Ovary (tissue), 9 donors: ENCODE measurements around the gene OPCML. TPM values are rescaled to one million over a fixed set of nuclear protein-coding genes. Genes with fewer than 3 reads are reported as not detected.

Source experiments
- DNase-seq, 5 donors: peaks; one replicate each; pipeline ENCODE4 v3.0.0-alpha.2; 2019 to 2020
- H3K27ac ChIP-seq, 2 donors: fragments of 200-600 bp; one replicate each; pipeline versions ENCODE4 v1.5.1 to v1.8.0; 2019 to 2022
- H3K27me3 ChIP-seq: fragments of 200-600 bp; one replicate; pipeline ENCODE4 v1.8.0; 2022
- H3K36me3 ChIP-seq: fragments of 200-600 bp; sonication (generic); one replicate; pipeline ENCODE4 v1.5.1; 2019
- H3K4me1 ChIP-seq: one replicate; pipeline ENCODE4 v1.8.1; 2013; ENCODE audit warnings: mild to moderate bottlenecking, moderate library complexity; ENCODE audit not compliant: insufficient read depth
- H3K4me3 ChIP-seq: fragments of 200-600 bp; sonication (generic); one replicate; pipeline ENCODE4 v1.5.1; 2017
- H3K9me3 ChIP-seq, 2 donors: fragments of 200-600 bp in 1 of 2; sonication (generic) in 1 of 2; one replicate each; pipeline versions ENCODE4 v1.5.1 to v1.8.1; 2013 to 2019; ENCODE audit warnings: mild to moderate bottlenecking in 1 of 2, moderate library complexity in 1 of 2
- CTCF ChIP-seq, 3 donors: fragments of 450-650 bp in 2 of 3; fragments of 200-600 bp in 1 of 3; IDR thresholded peaks; one replicate each; pipeline versions ENCODE4 v1.5.1 to v1.8.0; 2016 to 2022; ENCODE audit warnings: antibody characterized with exemption in 3 of 3, mild to moderate bottlenecking in 1 of 3
- EP300 ChIP-seq: sonication (generic); formaldehyde crosslinking; IDR thresholded peaks from one replicate; pipeline ENCODE4 v1.6.1; 2017; ENCODE audit warnings: antibody characterized with exemption
- POLR2A ChIP-seq: fragments of 450-650 bp; IDR thresholded peaks from one replicate; pipeline ENCODE4 v1.6.1; 2017; ENCODE audit warnings: antibody characterized with exemption, mild to moderate bottlenecking, moderate library complexity
- WGBS, 3 donors: extraction: QIAGEN DNeasy Blood & Tissue Kit in 1 of 3; methylation state at CpG; one replicate each; pipeline versions ENCODE4 v1.1.5 to v1.1.7; 2013 to 2017; 5-methylcytosine and 5-hydroxymethylcytosine counted together
- intact Hi-C, 4 donors: fragments of 100-400 bp; cut with DNase I; formaldehyde crosslinking; loops; one replicate each; pipeline versions ENCODE4 v1.11.0 to v1.15.1; 2022 to 2023
- polyA plus RNA-seq, 2 donors: library from polyadenylated mRNA; stranded (reverse); fragments of 200-250 nt in 1 of 2; fragments of 350-450 nt in 1 of 2; fragmentation: Illumina TruSeq in 1 of 2; extraction: RNeasy Lipid Tissue Mini Kit (QIAGEN cat#74804) in 1 of 2; gene quantifications; one replicate each; pipeline ENCODE4 v1.2.3, GENCODE V29; 2013 to 2014
- total RNA-seq, 7 donors: library from RNA; depleted of rRNA in 2 of 7; stranded (reverse); fragments of >200 nt in 2 of 7; fragmentation: NEBNext Ultra II Directional in 3 of 7; extraction: Animal tissue kit (Norgen Biotek cat#: 25700) in 3 of 7; gene quantifications; one replicate each; pipeline versions ENCODE4 v1.1.0 to v1.2.4, GENCODE V29; 2016 to 2023
- donor health status: DM: no; HTN: no; CAD: no; lungs with moderate emphysema.
- donor health status: DM: no; HTN: no; CAD: no.
- donor health status: Bipolar disorder and iron deficiency.
- donor health status: DM: yes; HTN: yes; CAD: no.
- donor health status: DM: no; HTN: no; CAD: no.
- donor health status: DM: yes; HTN: yes; CAD: no.

Gene OPCML
- total and polyA plus RNA-seq, 9 donors: under 0.01 to 2.8 (median 0.32) TPM; not detected in 2

GRCh38 chr11:132463295-132464002, 1068.9 kb downstream of the OPCML start:
- DNase-seq: no peak
- TF ChIP-seq POLR2A (no peak), EP300 (no peak), CTCF (IDR thresholded peaks at IDR 0.05) (no peak)
- WGBS, 3 donors: 75 to 80% (median 79%) methylated on average over 3 of the region's 3 CpGs
- Histone ChIP-seq H3K27ac (no peak overlapping the region), H3K4me1 (no peaks in the 10 kb centered on the region), H3K9me3 (no peaks in the 10 kb centered on the region), H3K36me3 (no peaks in the 10 kb centered on the region), H3K4me3 (no peak overlapping the region), H3K27me3 (no peaks in the 10 kb centered on the region)
- intact Hi-C loops: no loop called here

GRCh38 chr11:132459736-132460135, 1072.6 kb downstream of the OPCML start:
- Histone ChIP-seq H3K27ac (no peak overlapping the region), H3K36me3 (no peaks in the 10 kb centered on the region), H3K4me1 (no peaks in the 10 kb centered on the region), H3K27me3 (no peaks in the 10 kb centered on the region), H3K4me3 (no peak overlapping the region), H3K9me3 (no peaks in the 10 kb centered on the region)
- intact Hi-C loops: no loop called here
- no peak for DNase-seq
- TF ChIP-seq CTCF (IDR thresholded peaks at IDR 0.05) (no peak), EP300 (no peak), POLR2A (no peak)
- 67 to 79% (median 70%) methylated on average over 1 of the region's 1 CpG for WGBS, 3 donors

GRCh38 chr11:132457445-132457844, 1074.9 kb downstream of the OPCML start:
- Histone ChIP-seq H3K27ac (no peak overlapping the region), H3K27me3 (no peaks in the 10 kb centered on the region), H3K4me3 (no peak overlapping the region), H3K9me3 (no peaks in the 10 kb centered on the region), H3K4me1 (no peaks in the 10 kb centered on the region), H3K36me3 (no peaks in the 10 kb centered on the region)
- TF ChIP-seq EP300 (no peak), POLR2A (no peak), CTCF (IDR thresholded peaks at IDR 0.05) (no peak)
- no peak for DNase-seq
- WGBS, 3 donors: 55 to 86% (median 80%) methylated on average over 2 of the region's 2 CpGs
- intact Hi-C loops: no loop called here

GRCh38 chr11:132456751-132457328, 1075.5 kb downstream of the OPCML start:
- H3K4me3 ChIP-seq: no peak overlapping the region
- no peak for TF ChIP-seq EP300
- no peak for TF ChIP-seq CTCF (IDR thresholded peaks at IDR 0.05)
- no peak for TF ChIP-seq POLR2A
- H3K36me3 ChIP-seq: no peaks in the 10 kb centered on the region
- no peak overlapping the region for H3K27ac ChIP-seq
- intact Hi-C loops: no loop called here
- H3K4me1 ChIP-seq: no peaks in the 10 kb centered on the region
- no peaks in the 10 kb centered on the region for H3K9me3 ChIP-seq
- 59 to 77% (median 76%) methylated on average over 8 of the region's 8 CpGs for WGBS, 3 donors
- H3K27me3 ChIP-seq: no peaks in the 10 kb centered on the region
- no peak for DNase-seq
